Measurements from ENCODE around the gene ESRRA. TPM values are rescaled to one million over a fixed set of nuclear protein-coding genes. Genes with fewer than 3 reads are reported as not detected.

Gene ESRRA
- total and polyA plus RNA-seq, 2 of the 13 experiments (the other 11 are each of a cell fraction or from before 2014, with no cell fraction given), result 18.1 to 36.3 TPM

GRCh38 chr11:64269540-64270220, 35.6 kb upstream of the ESRRA start (continued):
- TF ChIP-seq HMGXB3 (CRISPR knock-in tag; IDR thresholded peaks at IDR 0.05; ENCODE audit: borderline replicate concordance) (peak; percentile 73; the same call in 1 of the 2 replicates), NCOA2 (CRISPR knock-in tag; IDR thresholded peaks at IDR 0.05) (peak; percentile 53), MTF1 (CRISPR knock-in tag; IDR thresholded peaks at IDR 0.05) (no peak), MEIS2 (CRISPR knock-in tag; IDR thresholded peaks at IDR 0.05) (no peak), ZNF367 (CRISPR knock-in tag; IDR thresholded peaks at IDR 0.05; ENCODE audit: borderline replicate concordance) (0 out of 2 replicates have a peak, but pooled peaks have one; percentile 21), ZIK1 (CRISPR knock-in tag; IDR thresholded peaks at IDR 0.05; ENCODE audit: borderline replicate concordance, low read depth) (no peak; the same call in 1 of the 2 replicates), ZNF331 (CRISPR knock-in tag; IDR thresholded peaks at IDR 0.05) (peak; percentile 46), ZNF317 (CRISPR knock-in tag; IDR thresholded peaks at IDR 0.05) (0 out of 2 replicates have a peak, but pooled peaks have one; percentile 14), ZNF292 (CRISPR knock-in tag; IDR thresholded peaks at IDR 0.05; ENCODE audit: borderline replicate concordance, low read depth) (no peak), ZNF142 (CRISPR knock-in tag; IDR thresholded peaks at IDR 0.05) (peak; percentile 21; the same call in 1 of the 2 replicates), ZNF296 (CRISPR knock-in tag; conservative IDR thresholded peaks at IDR 0.05) (no peak), ZNF143 (CRISPR knock-in tag; IDR thresholded peaks at IDR 0.05) (peak; percentile 90), FOXA3 (CRISPR knock-in tag; IDR thresholded peaks at IDR 0.05) (peak; percentile 61; the same call in 1 of the 2 replicates), HCFC1 (IDR thresholded peaks at IDR 0.05; ENCODE audit: low read depth, low read length) (peak; percentile 95), EHMT2 (IDR thresholded peaks at IDR 0.05; ENCODE audit: borderline replicate concordance, low read depth, low read length) (no peak), SMAD9 (CRISPR knock-in tag; IDR thresholded peaks at IDR 0.05) (0 out of 2 replicates have a peak, but pooled peaks have one; percentile 55), ATF1 (CRISPR knock-in tag; IDR thresholded peaks at IDR 0.05) (peak; percentile 42), TARDBP (CRISPR knock-in tag; IDR thresholded peaks at IDR 0.05) (peak; percentile 98), AGO2 (optimal IDR thresholded peaks at IDR 0.05; ENCODE audit: low read depth, low read length) (peak; percentile 95)
